HG03439 (cell line): Measurements from ENCODE around the gene AASS.

Source experiments
- ATAC-seq: cut with Tn5 transposase; IDR thresholded peaks from one replicate; pipeline ENCODE4 v1.9.1; 2021; ENCODE audit warnings: mild to moderate bottlenecking, moderate library complexity; ENCODE audit not compliant: unreplicated experiment

AASS gene

DNA sequence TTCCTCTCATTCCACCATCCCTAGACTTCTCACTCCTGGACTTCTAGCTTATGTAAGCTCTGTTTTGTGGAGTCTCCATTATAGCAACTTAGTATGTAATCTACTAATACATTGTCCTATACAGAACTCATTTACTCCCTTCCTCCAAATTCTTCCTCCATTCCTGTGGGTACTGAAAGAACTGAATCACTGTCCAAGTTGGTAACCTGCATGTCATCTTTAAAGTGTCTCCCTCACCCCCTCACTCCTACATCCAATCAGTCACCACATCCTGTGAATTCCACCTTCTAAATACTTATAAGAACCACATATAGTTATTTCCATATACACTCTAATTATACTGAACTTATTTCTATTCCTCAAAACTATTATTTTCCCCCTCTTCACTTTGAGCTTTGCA lies 20.3 kb downstream of the AASS start:
- no peak for ATAC-seq

- no peak for ATAC-seq
These were observed 25.3 kb downstream of the AASS start for GRCh38 chr7:122118757-122119156.

- ATAC-seq: no peak
These were observed 41.0 kb downstream of the AASS start for GRCh38 chr7:122103064-122103463.

- no peak for ATAC-seq
These were observed 44.0 kb downstream of the AASS start for GRCh38 chr7:122100021-122100420.

DNA sequence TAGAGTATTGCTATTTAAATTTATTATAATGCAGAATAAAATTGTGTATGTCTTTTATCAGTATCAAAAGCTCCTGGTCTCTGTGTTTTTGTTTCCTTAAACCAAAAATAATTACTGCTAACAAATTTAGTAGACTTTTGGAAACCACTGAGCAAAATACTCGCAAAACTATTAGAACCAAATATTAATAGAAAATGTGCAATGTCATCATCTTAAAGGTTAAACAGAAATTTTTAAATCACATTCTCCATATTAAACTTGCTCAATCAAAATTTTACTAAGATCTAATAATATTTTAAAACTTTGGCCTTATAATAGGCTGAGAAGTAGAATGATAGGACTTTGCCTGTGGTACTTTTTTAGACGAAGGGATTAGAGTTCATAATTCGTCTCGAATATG lies 48.4 kb downstream of the AASS start:
- ATAC-seq: no peak

DNA sequence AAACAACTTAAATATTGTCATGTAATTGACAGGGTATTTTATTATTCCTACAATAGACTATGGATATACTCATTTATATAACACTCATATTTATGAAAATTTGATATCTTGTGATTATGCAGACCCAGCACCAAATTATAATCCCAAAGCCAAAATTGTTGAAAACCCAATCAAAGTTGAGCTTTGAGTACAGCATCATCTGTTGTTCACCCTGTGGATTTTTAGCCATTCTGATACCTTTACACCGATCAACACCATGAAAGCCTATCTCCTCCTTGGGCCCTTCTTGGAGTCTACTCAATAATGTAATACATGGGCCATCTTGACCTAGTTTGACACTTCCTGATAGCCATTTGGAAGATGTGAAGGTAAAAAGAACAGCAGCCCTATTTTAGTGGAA lies 49.5 kb downstream of the AASS start:
- no peak for ATAC-seq

- peak; percentile 94 for ATAC-seq
These were observed 50.9 kb downstream of the AASS start for GRCh38 chr7:122092964-122093797.

GRCh38 chr7:122082670-122083069 lies 61.4 kb downstream of the AASS start:
- no peak for ATAC-seq

GRCh38 chr7:122082160-122082559 lies 61.9 kb downstream of the AASS start:
- ATAC-seq: no peak

DNA sequence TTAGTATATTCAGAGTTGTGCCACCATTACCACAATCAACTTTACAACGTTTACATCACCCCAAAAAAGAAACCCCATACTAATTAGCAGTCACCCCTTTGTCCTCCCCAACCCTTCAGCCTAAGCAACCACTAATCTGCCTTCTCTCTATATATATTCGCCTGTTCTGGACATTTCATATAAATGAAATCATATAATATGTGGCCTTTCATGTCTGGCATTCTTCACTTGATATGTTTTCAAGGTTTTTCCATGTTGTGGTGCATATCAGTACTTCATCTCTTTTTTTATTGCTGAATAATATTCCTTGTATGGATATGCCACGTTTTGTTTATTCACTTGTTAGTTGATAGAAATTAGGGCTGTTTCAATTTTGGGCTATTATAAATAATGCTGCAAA lies 70.4 kb downstream of the AASS start:
- no peak for ATAC-seq

- no peak for ATAC-seq
These were observed 71.0 kb downstream of the AASS start for GRCh38 chr7:122072924-122073599.

GRCh38 chr7:122072272-122072671 lies 71.8 kb downstream of the AASS start:
- ATAC-seq: no peak

DNA sequence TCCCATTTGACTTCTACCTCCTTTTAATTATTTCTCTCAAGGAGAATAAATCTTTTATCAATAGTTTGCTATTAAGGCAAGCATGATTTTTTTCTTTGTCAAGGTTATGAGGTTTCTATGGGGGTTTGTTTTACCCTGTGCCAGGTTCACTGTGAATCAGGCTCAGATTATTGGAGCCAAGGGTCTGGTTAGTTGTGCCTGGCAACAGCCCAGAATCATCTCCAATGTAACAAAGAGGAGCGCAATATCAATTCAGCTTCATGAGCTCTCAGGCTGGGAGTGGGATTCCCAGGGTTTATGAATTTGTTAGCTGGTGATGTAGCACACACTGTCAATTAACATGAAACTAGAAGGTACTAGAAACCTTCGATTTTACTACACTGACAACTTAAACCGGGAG lies 73.2 kb downstream of the AASS start:
- ATAC-seq: no peak

DNA sequence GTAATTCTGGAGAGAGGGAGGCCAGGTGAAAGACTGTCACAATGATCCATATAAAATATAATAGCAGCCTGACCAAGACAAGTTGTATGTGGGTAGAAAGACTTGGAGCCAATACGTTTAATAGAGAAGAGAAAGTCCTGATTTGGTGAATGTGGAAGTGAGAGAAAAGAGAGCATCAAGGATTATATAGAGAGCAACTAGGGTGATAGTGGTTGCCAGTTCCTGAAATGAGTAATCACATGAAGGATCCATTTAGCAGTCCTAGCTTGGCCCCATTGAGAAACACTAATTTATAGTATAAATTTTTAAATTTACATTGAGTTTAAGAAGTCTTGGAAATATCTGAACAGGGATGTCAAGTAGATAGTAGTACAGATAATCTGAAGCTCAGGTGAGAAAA lies 74.0 kb downstream of the AASS start:
- ATAC-seq: no peak

DNA sequence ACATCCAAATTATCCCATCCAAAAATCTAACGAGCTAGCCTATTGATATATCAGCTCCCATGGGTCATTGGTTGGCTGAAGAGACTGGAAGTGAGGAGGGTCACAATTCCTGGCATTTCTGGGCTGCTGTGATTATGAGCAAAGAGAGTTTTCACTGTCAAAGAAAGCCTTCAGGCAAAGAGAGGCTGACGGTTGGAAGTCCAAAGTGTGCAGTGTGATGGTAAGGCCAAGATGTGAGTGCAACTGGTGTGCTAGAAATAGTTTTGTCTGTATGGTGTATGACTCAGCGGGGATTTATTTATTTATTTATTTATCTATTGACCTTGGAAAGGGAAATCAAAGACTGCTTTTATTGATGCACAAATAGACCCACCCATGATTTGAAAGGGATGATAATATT lies 75.0 kb downstream of the AASS start:
- ATAC-seq: no peak

DNA sequence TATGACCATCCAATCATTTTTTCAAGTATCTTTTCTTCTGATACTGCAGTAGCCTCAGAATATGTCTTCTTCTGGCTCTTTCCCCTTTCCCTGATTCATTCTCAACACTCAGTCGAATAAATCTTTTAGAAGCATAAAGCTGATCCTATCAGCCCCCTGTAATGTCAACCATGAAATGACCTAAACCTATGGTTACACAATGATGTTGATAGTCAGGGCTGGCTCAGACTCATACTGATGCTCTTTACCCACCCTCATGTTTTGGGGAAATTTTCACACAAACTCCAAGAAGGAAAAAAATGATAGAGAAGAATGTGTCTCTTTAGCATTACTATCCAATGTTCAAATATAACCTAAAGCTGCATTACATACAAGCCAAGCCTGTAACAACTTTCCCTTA lies 76.0 kb downstream of the AASS start:
- ATAC-seq: no peak

DNA sequence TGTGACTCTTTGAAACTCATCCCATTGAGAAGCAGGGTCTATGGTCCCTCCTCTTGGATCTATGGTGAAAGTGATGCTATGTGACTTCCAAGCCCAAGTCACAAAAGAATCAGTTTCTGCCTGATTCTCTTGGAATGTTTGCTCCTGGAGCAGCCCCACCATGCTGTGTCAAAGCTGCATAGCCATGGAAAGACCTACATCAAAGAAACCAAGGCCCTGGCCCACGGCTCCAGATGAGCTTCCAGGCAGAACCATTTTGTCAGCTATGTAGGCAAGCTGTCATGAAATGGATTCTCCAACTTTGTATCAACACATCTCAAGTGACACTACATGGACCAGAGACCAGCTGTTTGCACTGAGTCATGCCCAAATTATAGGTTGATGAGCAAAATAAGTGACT lies 77.0 kb downstream of the AASS start:
- no peak for ATAC-seq

DNA sequence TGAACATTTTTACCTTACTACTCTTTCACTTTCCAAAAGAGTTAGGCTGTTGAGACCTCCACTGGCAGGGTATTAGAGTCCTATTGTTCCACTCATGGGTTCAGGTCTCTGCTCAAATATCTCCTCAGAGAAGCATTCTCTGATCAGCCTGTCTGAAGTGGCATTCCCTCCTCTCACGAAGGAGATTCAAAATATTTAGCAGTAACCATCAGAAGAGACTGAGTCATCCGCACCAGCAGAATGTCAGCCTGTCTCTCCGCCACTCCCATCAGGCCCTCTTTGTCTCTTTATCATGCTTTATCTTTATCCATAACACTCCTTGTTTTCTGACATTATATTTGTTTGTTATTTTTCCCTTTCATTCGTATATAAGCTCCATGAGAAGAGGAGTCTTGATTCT lies 79.1 kb downstream of the AASS start:
- ATAC-seq: no peak

DNA sequence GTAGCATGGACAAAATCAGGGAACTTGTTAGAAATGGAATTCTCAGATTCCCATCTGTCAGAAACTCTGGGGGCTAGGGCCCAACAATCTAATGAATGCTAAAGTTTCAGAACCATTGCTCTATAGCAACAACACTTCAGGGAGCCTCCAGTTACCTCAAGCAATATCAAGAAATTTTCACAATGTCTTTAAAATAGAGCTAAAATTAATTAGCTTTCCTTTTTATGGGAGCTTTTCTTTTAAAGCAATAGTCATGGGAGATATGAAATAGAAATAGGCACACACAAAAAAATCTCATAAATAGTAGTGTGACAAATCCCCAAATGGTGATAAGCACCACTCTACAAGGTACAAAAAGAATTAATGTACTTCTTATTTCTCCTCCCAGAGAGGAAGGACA lies 80.9 kb downstream of the AASS start:
- ATAC-seq: no peak

DNA sequence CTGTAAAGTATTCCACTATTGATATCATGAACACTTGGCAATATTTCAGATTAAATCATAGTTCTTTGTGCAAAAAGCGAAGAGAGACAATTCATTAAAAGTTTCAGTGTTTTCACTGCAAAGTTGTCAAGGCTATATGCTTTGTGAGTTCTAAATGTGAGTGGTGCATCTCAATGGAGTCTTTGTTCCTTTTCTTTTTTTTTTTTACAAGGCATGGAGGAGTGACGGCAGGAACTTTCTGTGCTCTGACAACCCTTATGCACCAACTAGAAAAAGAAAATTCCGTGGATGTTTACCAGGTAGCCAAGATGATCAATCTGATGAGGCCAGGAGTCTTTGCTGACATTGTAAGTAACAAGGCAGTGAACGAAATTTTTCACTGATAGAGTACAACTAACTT lies 84.5 kb downstream of the AASS start:
- no peak for ATAC-seq

DNA sequence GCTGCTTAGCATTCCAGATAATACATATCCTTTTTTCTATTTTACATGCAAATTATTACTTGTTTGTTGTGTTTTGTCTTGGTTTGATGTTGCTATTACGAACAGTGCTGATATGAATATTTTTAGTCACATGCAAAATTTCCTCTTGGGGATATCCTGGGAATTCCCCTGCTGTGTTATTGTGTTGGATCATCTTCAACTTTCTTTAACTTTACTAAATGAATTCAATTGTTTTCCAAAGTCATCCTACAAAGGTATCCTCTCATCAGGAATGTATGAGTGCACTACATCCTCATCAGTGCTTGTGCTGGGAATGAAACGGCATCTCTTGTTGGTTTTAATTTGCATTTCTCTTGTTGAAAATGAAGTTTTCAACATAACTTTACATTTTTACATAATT lies 87.1 kb downstream of the AASS start:
- no peak for ATAC-seq

GRCh38 chr7:122055073-122055472 lies 89.0 kb downstream of the AASS start:
- ATAC-seq: no peak

GRCh38 chr7:122054393-122054792 lies 89.7 kb downstream of the AASS start:
- no peak for ATAC-seq
